A549 (cell line): ENCODE data around the gene KRTAP17-1.

Source experiments
- CEBPB ChIP-seq, 2 experiments: fragments of >200 bp in 1 of 2; sonication (Bioruptor Twin) in 1 of 2; formaldehyde crosslinking in 1 of 2; IDR thresholded peaks; 2 replicates each; pipeline ENCODE4 v1.6.1; 2012 to 2016
- EP300 ChIP-seq, 2 experiments: fragments of >200 bp; sonication (Bioruptor Twin); formaldehyde crosslinking; IDR thresholded peaks; 2 replicates in 1 of 2; 3 replicates in 1 of 2; pipeline ENCODE4 v1.6.1; 2016 to 2017
- HOXA7 ChIP-seq: fragments of 250-450 bp; sonication (Bioruptor Pico); IDR thresholded peaks from 2 replicates; pipeline ENCODE4 v1.5.0; 2020; ENCODE audit warnings: mild to moderate bottlenecking, moderate library complexity
- JUNB ChIP-seq: fragments of >200 bp; sonication (Bioruptor Twin); formaldehyde crosslinking; IDR thresholded peaks from 2 replicates; pipeline ENCODE4 v1.6.1; 2016
- KDM1A ChIP-seq: fragments of 200-600 bp; sonication (generic); IDR thresholded peaks from 2 replicates; pipeline ENCODE4 v1.6.1; 2016; ENCODE audit warnings: low read depth, mild to moderate bottlenecking
- MAZ ChIP-seq: fragments of 150-350 bp; IDR thresholded peaks from 2 replicates; pipeline ENCODE4 v1.6.1; 2014; ENCODE audit warnings: antibody characterized with exemption, low read depth, low read length, borderline replicate concordance
- POLR2A ChIP-seq: IDR thresholded peaks from 2 replicates; pipeline ENCODE4 v1.6.1; 2012; ENCODE audit warnings: mild to moderate bottlenecking, low read length
- RAD21 ChIP-seq, 2 experiments: fragments of >200 bp in 1 of 2; sonication (Bioruptor Twin) in 1 of 2; formaldehyde crosslinking in 1 of 2; IDR thresholded peaks in 1 of 2; conservative IDR thresholded peaks in 1 of 2; 2 replicates in 1 of 2; 3 replicates in 1 of 2; pipeline ENCODE4 v1.6.1; 2012 to 2018; ENCODE audit warnings: inconsistent platforms in 1 of 2
- RCOR1 ChIP-seq: fragments of 150-350 bp; IDR thresholded peaks from 2 replicates; pipeline ENCODE4 v1.6.1; 2014; ENCODE audit warnings: antibody characterized with exemption, low read length, low read depth
- RFX5 ChIP-seq: fragments of 450-650 bp; IDR thresholded peaks from 2 replicates; pipeline ENCODE4 v1.7.1; 2014; ENCODE audit warnings: antibody characterized with exemption, mild to moderate bottlenecking, moderate library complexity
- TP53 ChIP-seq: fragments of 250-450 bp; sonication (Bioruptor Pico); IDR thresholded peaks from 2 replicates; pipeline ENCODE4 v1.5.0; 2021; ENCODE audit warnings: mild to moderate bottlenecking, moderate library complexity
- TF ChIP-seq, protein P1 (sequence below): fragments of >200 bp; sonication (Bioruptor Twin); formaldehyde crosslinking; IDR thresholded peaks from 3 replicates; pipeline ENCODE4 v1.5.1; 2016
- TF ChIP-seq, protein P2 (sequence below): fragments of 450-650 bp; IDR thresholded peaks from 2 replicates; pipeline ENCODE4 v1.6.1; 2014; ENCODE audit warnings: antibody characterized with exemption
- TF ChIP-seq, protein P3 (sequence below): fragments of 200-600 bp; sonication (generic); IDR thresholded peaks from 2 replicates; pipeline ENCODE4 v1.6.1; 2016; ENCODE audit warnings: antibody characterized with exemption, mild to moderate bottlenecking, moderate library complexity

DNA sequence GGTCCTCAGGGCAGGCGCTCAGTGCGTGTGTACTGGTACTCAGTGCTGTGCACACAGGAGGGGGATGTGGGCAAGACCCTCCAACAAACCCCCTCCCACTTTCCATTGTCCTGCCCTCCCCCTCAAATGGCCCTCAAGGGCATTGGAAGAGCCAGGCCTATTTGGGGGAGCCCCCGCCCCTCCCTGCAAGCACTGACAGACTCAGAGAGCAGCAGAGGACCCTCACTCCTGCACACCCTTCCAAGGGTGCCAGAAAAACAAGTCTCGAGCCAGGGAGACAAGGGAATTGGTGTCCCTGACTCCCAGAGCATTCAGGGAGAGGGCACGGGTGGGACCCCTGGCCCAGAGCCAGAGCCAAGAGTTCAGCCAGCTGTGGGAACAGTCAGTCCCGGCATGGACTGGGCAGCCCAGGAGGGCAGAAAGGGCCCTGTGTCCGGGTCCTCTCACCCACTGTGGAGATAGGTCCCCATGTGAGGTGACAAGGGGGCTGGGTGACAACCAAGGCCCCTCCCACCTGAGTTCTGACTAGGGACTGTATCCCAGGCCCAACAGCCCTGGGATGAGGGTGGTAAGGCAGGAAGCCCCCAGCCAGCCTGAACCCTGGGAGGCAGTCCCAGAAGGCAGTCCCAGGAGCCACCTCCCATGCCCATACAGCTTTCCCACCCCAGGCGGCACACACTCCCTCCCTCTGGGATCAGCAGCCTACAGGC, 12.1 kb upstream of the KRTAP17-1 start:
- TF ChIP-seq, protein P1, sequence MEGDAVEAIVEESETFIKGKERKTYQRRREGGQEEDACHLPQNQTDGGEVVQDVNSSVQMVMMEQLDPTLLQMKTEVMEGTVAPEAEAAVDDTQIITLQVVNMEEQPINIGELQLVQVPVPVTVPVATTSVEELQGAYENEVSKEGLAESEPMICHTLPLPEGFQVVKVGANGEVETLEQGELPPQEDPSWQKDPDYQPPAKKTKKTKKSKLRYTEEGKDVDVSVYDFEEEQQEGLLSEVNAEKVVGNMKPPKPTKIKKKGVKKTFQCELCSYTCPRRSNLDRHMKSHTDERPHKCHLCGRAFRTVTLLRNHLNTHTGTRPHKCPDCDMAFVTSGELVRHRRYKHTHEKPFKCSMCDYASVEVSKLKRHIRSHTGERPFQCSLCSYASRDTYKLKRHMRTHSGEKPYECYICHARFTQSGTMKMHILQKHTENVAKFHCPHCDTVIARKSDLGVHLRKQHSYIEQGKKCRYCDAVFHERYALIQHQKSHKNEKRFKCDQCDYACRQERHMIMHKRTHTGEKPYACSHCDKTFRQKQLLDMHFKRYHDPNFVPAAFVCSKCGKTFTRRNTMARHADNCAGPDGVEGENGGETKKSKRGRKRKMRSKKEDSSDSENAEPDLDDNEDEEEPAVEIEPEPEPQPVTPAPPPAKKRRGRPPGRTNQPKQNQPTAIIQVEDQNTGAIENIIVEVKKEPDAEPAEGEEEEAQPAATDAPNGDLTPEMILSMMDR: no peak
- TF ChIP-seq HOXA7 (CRISPR knock-in tag) (no peak), POLR2A (no peak), TP53 (CRISPR knock-in tag) (no peak), KDM1A (no peak), CEBPB (IDR thresholded peaks at IDR 0.05) (no peak), MAZ (no peak), RFX5 (no peak), RAD21 (conservative IDR thresholded peaks at IDR 0.05 in 1 of 2, IDR thresholded peaks at IDR 0.05 in 1 of 2) (no peak), JUNB (no peak), EP300 (IDR thresholded peaks at IDR 0.05) (no peak), RCOR1 (no peak)
- TF ChIP-seq, protein P2, sequence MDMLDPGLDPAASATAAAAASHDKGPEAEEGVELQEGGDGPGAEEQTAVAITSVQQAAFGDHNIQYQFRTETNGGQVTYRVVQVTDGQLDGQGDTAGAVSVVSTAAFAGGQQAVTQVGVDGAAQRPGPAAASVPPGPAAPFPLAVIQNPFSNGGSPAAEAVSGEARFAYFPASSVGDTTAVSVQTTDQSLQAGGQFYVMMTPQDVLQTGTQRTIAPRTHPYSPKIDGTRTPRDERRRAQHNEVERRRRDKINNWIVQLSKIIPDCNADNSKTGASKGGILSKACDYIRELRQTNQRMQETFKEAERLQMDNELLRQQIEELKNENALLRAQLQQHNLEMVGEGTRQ: no peak
- TF ChIP-seq, protein P3, sequence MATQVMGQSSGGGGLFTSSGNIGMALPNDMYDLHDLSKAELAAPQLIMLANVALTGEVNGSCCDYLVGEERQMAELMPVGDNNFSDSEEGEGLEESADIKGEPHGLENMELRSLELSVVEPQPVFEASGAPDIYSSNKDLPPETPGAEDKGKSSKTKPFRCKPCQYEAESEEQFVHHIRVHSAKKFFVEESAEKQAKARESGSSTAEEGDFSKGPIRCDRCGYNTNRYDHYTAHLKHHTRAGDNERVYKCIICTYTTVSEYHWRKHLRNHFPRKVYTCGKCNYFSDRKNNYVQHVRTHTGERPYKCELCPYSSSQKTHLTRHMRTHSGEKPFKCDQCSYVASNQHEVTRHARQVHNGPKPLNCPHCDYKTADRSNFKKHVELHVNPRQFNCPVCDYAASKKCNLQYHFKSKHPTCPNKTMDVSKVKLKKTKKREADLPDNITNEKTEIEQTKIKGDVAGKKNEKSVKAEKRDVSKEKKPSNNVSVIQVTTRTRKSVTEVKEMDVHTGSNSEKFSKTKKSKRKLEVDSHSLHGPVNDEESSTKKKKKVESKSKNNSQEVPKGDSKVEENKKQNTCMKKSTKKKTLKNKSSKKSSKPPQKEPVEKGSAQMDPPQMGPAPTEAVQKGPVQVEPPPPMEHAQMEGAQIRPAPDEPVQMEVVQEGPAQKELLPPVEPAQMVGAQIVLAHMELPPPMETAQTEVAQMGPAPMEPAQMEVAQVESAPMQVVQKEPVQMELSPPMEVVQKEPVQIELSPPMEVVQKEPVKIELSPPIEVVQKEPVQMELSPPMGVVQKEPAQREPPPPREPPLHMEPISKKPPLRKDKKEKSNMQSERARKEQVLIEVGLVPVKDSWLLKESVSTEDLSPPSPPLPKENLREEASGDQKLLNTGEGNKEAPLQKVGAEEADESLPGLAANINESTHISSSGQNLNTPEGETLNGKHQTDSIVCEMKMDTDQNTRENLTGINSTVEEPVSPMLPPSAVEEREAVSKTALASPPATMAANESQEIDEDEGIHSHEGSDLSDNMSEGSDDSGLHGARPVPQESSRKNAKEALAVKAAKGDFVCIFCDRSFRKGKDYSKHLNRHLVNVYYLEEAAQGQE: no peak
